H1 (cell line): ENCODE results near the gene LGALS4. TPM values are rescaled to one million over a fixed set of nuclear protein-coding genes. Genes with fewer than 3 reads are reported as not detected.

ENCODE experiments used
- CTCF ChIA-PET: fragments of 300-600 bp; sonication (Branson Sonifier 250); formaldehyde crosslinking; loops from one replicate; lab custom pipeline; 2021; ENCODE audit not compliant: partially characterized antibody; lab: Charles Lee
- POLR2A ChIA-PET: fragments of 300-600 bp; sonication (Branson Sonifier 250); formaldehyde crosslinking; loops from one replicate; lab custom pipeline; 2021; ENCODE audit warnings: inconsistent platforms; ENCODE audit not compliant: partially characterized antibody; lab: Charles Lee
- DNase-seq, 2 experiments: peaks; one replicate each; pipeline versions ENCODE4 v3.0.0 to v3.0.0-alpha.2; 2010 to 2022; ENCODE audit warnings: low spot score in 2 of 2, low read depth in 1 of 2, mixed read lengths in 1 of 2
- FAIRE-seq: peaks from 2 replicates; lab custom pipeline; 2011; peaks lifted over from hg19 to GRCh38; lab: Jason Lieb, UNC
- H2AFZ ChIP-seq: 2 replicates; pipeline ENCODE4 v1.8.1; 2012; ENCODE audit warnings: low read length, inconsistent platforms
- H2AK5ac ChIP-seq: 2 replicates; pipeline ENCODE4 v1.6.1; 2013; ENCODE audit warnings: low read depth, low read length
- H2BK120ac ChIP-seq: replicated peaks from 2 replicates; pipeline ENCODE3; 2013; ENCODE audit warnings: low read depth, low read length, inconsistent platforms
- H2BK12ac ChIP-seq: 2 replicates; pipeline ENCODE4 v1.6.1; 2013; ENCODE audit warnings: low read depth, low read length
- H2BK15ac ChIP-seq: 2 replicates; pipeline ENCODE4 v1.6.1; 2013; ENCODE audit warnings: low read length
- H2BK20ac ChIP-seq: 2 replicates; pipeline ENCODE4 v1.6.1; 2013; ENCODE audit warnings: low read length
- H2BK5ac ChIP-seq: 2 replicates; pipeline ENCODE4 v1.6.1; 2013; ENCODE audit warnings: low read depth, low read length
- H3K14ac ChIP-seq: 2 replicates; pipeline ENCODE4 v1.6.1; 2013; ENCODE audit warnings: inconsistent platforms; ENCODE audit not compliant: insufficient read length
- H3K18ac ChIP-seq: 2 replicates; pipeline ENCODE4 v1.6.1; 2013; ENCODE audit warnings: low read length; ENCODE audit errors: extremely low read depth
- H3K23ac ChIP-seq: 2 replicates; pipeline ENCODE4 v1.6.1; 2013; ENCODE audit warnings: inconsistent platforms; ENCODE audit not compliant: insufficient read length
- H3K23me2 ChIP-seq: 2 replicates; pipeline ENCODE4 v1.6.1; 2013; ENCODE audit warnings: low read depth, low read length
- H3K27ac ChIP-seq: 2 replicates; pipeline ENCODE4 v1.6.1; 2011; ENCODE audit warnings: low read depth, low read length, inconsistent platforms
- H3K27me3 ChIP-seq, 4 experiments: replicated peaks in 1 of 4; 1 replicate in 1 of 4; 2 replicates in 3 of 4; pipeline versions ENCODE4 v1.6.1 to v1.8.1; 2011 to 2013; ENCODE audit warnings: low read length in 3 of 4, mild to moderate bottlenecking in 3 of 4, inconsistent platforms in 2 of 4, mixed read lengths in 2 of 4, moderate library complexity in 1 of 4; ENCODE audit not compliant: control insufficient read depth in 3 of 4, insufficient read depth in 3 of 4; ENCODE audit errors: extremely low read depth in 1 of 4
- H3K36me3 ChIP-seq, 4 experiments: 2 replicates each; pipeline versions ENCODE4 v1.6.1 to v1.8.1; 2011 to 2013; ENCODE audit warnings: mild to moderate bottlenecking in 4 of 4, low read length in 3 of 4, moderate library complexity in 2 of 4, control low read depth in 1 of 4, inconsistent platforms in 1 of 4; ENCODE audit not compliant: insufficient read depth in 4 of 4, control insufficient read depth in 2 of 4
- H3K4ac ChIP-seq: replicated peaks from 2 replicates; pipeline ENCODE3; 2013; ENCODE audit warnings: low read length, low read depth, mixed read lengths, inconsistent platforms; ENCODE audit not compliant: insufficient read length
- H3K4me1 ChIP-seq, 4 experiments: replicated peaks in 1 of 4; 1 replicate in 1 of 4; 2 replicates in 3 of 4; pipeline versions ENCODE4 v1.6.1 to v1.8.1; 2011 to 2013; ENCODE audit warnings: low read length in 3 of 4, inconsistent platforms in 2 of 4, mixed read lengths in 1 of 4; ENCODE audit not compliant: insufficient read depth in 4 of 4, control insufficient read depth in 3 of 4
- H3K4me2 ChIP-seq, 2 experiments: 2 replicates each; pipeline versions ENCODE4 v1.6.1 to v1.8.1; 2011 to 2013; ENCODE audit warnings: low read depth in 2 of 2, low read length in 2 of 2, control low read depth in 1 of 2, inconsistent platforms in 1 of 2, mild to moderate bottlenecking in 1 of 2; ENCODE audit not compliant: insufficient read depth in 1 of 2
- H3K4me3 ChIP-seq, 4 experiments: fragments of 200-600, 300-600 bp in 1 of 4; sonication (generic), shearing (Covaris generic), sonication (Bioruptor Twin) in 1 of 4; 2 replicates each; pipeline versions ENCODE4 v1.5.1 to v1.8.1; 2011 to 2016; ENCODE audit warnings: low read length in 4 of 4, low read depth in 3 of 4, control low read depth in 2 of 4, inconsistent platforms in 2 of 4, mild to moderate bottlenecking in 2 of 4, mixed read lengths in 1 of 4, moderate library complexity in 1 of 4; ENCODE audit not compliant: insufficient read depth in 2 of 4; ENCODE audit errors: extremely low read depth in 1 of 4
- H3K56ac ChIP-seq: replicated peaks from 2 replicates; pipeline ENCODE3; 2013; ENCODE audit warnings: low read depth, mild to moderate bottlenecking, mixed read lengths, low read length, inconsistent platforms; ENCODE audit not compliant: insufficient read length
- H3K79me1 ChIP-seq: 2 replicates; pipeline ENCODE4 v1.6.1; 2013; ENCODE audit warnings: low read depth, low read length, control low read depth
- H3K79me2 ChIP-seq, 2 experiments: 2 replicates each; pipeline versions ENCODE4 v1.6.1 to v1.8.1; 2012 to 2013; ENCODE audit warnings: low read length in 2 of 2, mild to moderate bottlenecking in 2 of 2, inconsistent platforms in 1 of 2; ENCODE audit not compliant: insufficient read depth in 2 of 2, control insufficient read depth in 1 of 2
- H3K9ac ChIP-seq, 4 experiments: replicated peaks in 1 of 4; 1 replicate in 1 of 4; 2 replicates in 3 of 4; pipeline versions ENCODE4 v1.6.1 to v1.8.1; 2011 to 2013; ENCODE audit warnings: low read depth in 3 of 4, low read length in 3 of 4, control low read depth in 2 of 4, mild to moderate bottlenecking in 2 of 4, moderate library complexity in 2 of 4, inconsistent platforms in 1 of 4; ENCODE audit errors: extremely low read depth in 1 of 4
- H3K9me3 ChIP-seq, 2 experiments: 2 replicates each; pipeline versions ENCODE4 v1.6.1 to v1.8.1; 2012 to 2013; ENCODE audit warnings: mild to moderate bottlenecking in 2 of 2, moderate library complexity in 2 of 2, control low read depth in 1 of 2, inconsistent platforms in 1 of 2, low read depth in 1 of 2, low read length in 1 of 2, mixed read lengths in 1 of 2; ENCODE audit not compliant: insufficient read depth in 2 of 2
- H4K20me1 ChIP-seq, 2 experiments: replicated peaks in 1 of 2; 2 replicates each; pipeline versions ENCODE3 to v1.8.1; 2011 to 2013; ENCODE audit warnings: inconsistent platforms in 2 of 2, low read length in 2 of 2, mild to moderate bottlenecking in 1 of 2; ENCODE audit not compliant: insufficient read depth in 2 of 2, control insufficient read depth in 1 of 2
- H4K5ac ChIP-seq: 2 replicates; pipeline ENCODE4 v1.6.1; 2013; ENCODE audit warnings: low read length, low read depth, mixed read lengths, inconsistent platforms; ENCODE audit not compliant: insufficient read length
- H4K8ac ChIP-seq: 2 replicates; pipeline ENCODE4 v1.8.0; 2013; ENCODE audit warnings: mild to moderate bottlenecking, moderate library complexity, low read length, inconsistent platforms; ENCODE audit not compliant: insufficient read depth; ENCODE audit errors: extremely low read depth
- H4K91ac ChIP-seq: replicated peaks from 2 replicates; pipeline ENCODE3; 2013; ENCODE audit warnings: low read length, mixed read lengths, inconsistent platforms; ENCODE audit not compliant: insufficient read length
- CBX8 ChIP-seq: fragments of 300-800, 300-1000 bp; sonication (generic); IDR thresholded peaks from 2 replicates; pipeline ENCODE4 v1.7.1; 2016; ENCODE audit warnings: low read depth, low read length, borderline replicate concordance
- EP300 ChIP-seq, 2 experiments: IDR thresholded peaks; 1 replicate in 1 of 2; 2 replicates in 1 of 2; pipeline ENCODE4 v1.6.1; 2011 to 2012; ENCODE audit warnings: low read depth in 2 of 2, low read length in 2 of 2, mild to moderate bottlenecking in 2 of 2, borderline replicate concordance in 1 of 2, inconsistent platforms in 1 of 2, moderate library complexity in 1 of 2
- MAX ChIP-seq: IDR thresholded peaks from 2 replicates; pipeline ENCODE4 v1.6.1; 2012; ENCODE audit warnings: inconsistent platforms
- WGBS, 2 experiments: shearing (Covaris generic) in 1 of 2; methylation state at CpG; one replicate each; pipeline versions ENCODE4 v1.1.6 to v1.1.7; 2013 to 2015; ENCODE audit warnings: low lambda C conversion rate in 2 of 2, mixed read lengths in 2 of 2, inconsistent platforms in 1 of 2, low coverage in 1 of 2, missing lambda C conversion rate in 1 of 2; ENCODE audit not compliant: insufficient replicate concordance in 2 of 2, insufficient coverage in 1 of 2, insufficient read length in 1 of 2; ENCODE audit errors: extremely low coverage in 1 of 2, missing lambda C conversion rate in 1 of 2; 5-methylcytosine and 5-hydroxymethylcytosine counted together
- polyA plus RNA-seq, 7 experiments: library from polyadenylated mRNA; depleted of rRNA in 3 of 7; stranded (reverse) in 5 of 7; unstranded in 2 of 7; fragments of >200 nt in 5 of 7; fragments of 200-250 nt in 2 of 7; gene quantifications; 1 replicate in 5 of 7; 2 replicates in 1 of 7; 4 replicates in 1 of 7; pipeline versions ENCODE4 v1.2.1 to v1.2.3, GENCODE V29; 2011 to 2013; ENCODE audit warnings: missing spikeins in 2 of 7, mixed read lengths in 2 of 7
- total RNA-seq: library from RNA; stranded (reverse); fragmentation: NEBNext Ultra II Directional; extraction: Animal tissue kit (Norgen Biotek cat#: 25700); gene quantifications from 2 replicates; pipeline ENCODE4 v1.2.1, GENCODE V29; 2021

The LGALS4 gene
- total and polyA plus RNA-seq, 2 of the 8 experiments (the other 6 are each of a cell fraction or from before 2014, with no cell fraction given), result 0.32 to 0.37 TPM

- Histone ChIP-seq H2BK120ac (no peak overlapping the region), H3K4me2 (no peak overlapping the region), H2AFZ (no peak overlapping the region), H3K23me2 (no peaks in the 10 kb centered on the region), H4K91ac (no peak overlapping the region), H3K18ac (no peak overlapping the region), H3K4me1 (no peaks in the 10 kb centered on the region; a peak in 1 of 7 replicates), H2AK5ac (no peak overlapping the region), H3K4ac (no peak overlapping the region), H3K9ac (no peak overlapping the region), H3K79me2 (no peaks in the 10 kb centered on the region), H3K79me1 (no peaks in the 10 kb centered on the region), H3K4me3 (no peak overlapping the region), H2BK5ac (no peak overlapping the region), H3K27me3 (no peaks in the 10 kb centered on the region), H3K27ac (no peak overlapping the region), H4K20me1 (no peaks in the 10 kb centered on the region), H3K23ac (no peak overlapping the region), H2BK12ac (no peak overlapping the region), H4K8ac (no peak overlapping the region), H2BK15ac (no peak overlapping the region), H3K56ac (no peak overlapping the region), H3K9me3 (no peaks in the 10 kb centered on the region), H4K5ac (no peak overlapping the region), H3K36me3 (no peaks in the 10 kb centered on the region), H3K14ac (no peak overlapping the region), H2BK20ac (no peak overlapping the region)
- CTCF ChIA-PET, result interaction anchor here (0.7 to 1.2 kb wide), 3 partner anchors 10 to 76 kb away, joined by 3 read pairs; no protein-coding TSS in a partner anchor
- POLR2A ChIA-PET, result no interaction called here
- DNase-seq (no peak), FAIRE-seq (no peak)
- WGBS, 2 experiments, result 100% methylated on average over 3 of the region's 3 CpGs; no CpG with 5 or more reads in 1 of the 2 experiments
- TF ChIP-seq EP300 (IDR thresholded peaks at IDR 0.05; ENCODE audit: borderline replicate concordance in 1 of 2, low read depth in 2 of 2, low read length in 2 of 2) (no peak), CBX8 (no peak), MAX (no peak)
Measured at GRCh38 chr19:38784224-38784623, 28.5 kb downstream of the LGALS4 start.
